ENCODE results near the gene DMKN.

Gene DMKN

DNA sequence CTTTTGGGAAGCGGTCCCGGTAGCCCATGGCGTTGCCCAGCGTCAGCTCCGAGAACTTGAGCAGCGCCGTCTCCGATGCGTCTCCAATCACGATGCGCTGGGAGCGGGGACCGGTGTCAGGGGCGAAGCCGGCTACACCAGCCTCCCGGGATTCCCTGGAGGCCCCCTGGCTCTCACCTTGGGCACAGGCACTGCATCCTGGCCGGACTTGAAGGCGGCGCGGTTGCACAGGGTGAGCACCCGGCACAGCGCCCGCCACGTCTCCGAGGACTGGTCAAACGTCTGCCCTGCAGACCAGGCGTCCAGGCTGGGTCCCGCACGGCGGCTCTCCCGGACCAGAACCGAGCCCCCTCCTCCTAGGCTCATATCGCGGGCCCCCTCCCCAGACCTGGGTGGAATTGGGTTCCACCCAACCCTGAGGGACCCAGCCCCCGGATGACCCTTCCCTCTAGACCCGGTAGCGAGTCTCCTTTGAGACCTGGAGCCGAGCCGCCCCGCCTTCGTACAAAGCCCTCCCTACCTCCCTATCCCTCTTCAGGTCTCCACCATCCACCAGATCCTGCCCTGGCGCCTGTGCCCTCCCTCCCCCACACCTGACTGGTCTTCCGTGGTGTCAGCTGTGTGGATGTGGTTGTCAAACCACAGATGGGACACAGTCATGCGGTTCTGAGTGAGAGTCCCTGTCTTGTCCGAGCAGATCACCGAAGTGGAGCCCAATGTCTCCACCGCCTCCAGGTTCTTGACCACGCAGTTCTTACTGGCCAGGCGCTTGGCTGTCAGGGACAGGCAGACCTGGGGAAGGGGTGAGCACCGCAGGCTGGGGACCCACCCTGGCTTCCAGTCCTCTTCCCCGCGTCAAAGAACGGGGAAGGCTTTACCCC is 45.2 kb upstream of the DMKN start:
- H3K36me3 ChIP-seq: no peaks in the 10 kb centered on the region
- no peaks in the 10 kb centered on the region for H3K9me3 ChIP-seq (replicated peaks in 1 of 11)
- H3K4me1 ChIP-seq: peaks cover 14 to 25% (median 19%) of the 10 kb centered on the region in 10 experiments
- H3K27ac ChIP-seq: no peak overlapping the region
- H3K4me3 ChIP-seq: peak overlapping the region in 3 of 10 experiments; percentile 31 to 58 (median 37); a peak in 4 of 20 replicates
- no peak for TF ChIP-seq Cebpa-rat (IDR thresholded peaks at IDR 0.05)
- H3K9ac ChIP-seq: no peak overlapping the region
- H4K20me1 ChIP-seq: peaks cover 0 to 22% (median 0%) of the 10 kb centered on the region in 11 experiments; a peak in 6 of 22 replicates
- peaks cover 0 to 6% (median 0%) of the 10 kb centered on the region in 11 experiments; a peak in 4 of 22 replicates for H3K27me3 ChIP-seq
- H3K4me2 ChIP-seq: peak overlapping the region; percentile 57 to 84 (median 78)

- no peak for TF ChIP-seq Cebpa-rat (IDR thresholded peaks at IDR 0.05)
- no peaks in the 10 kb centered on the region for H3K36me3 ChIP-seq
- peak overlapping the region in 8 of 10 experiments; percentile 21 to 58 (median 36); a peak in 9 of 20 replicates for H3K4me3 ChIP-seq
- H3K4me1 ChIP-seq: peaks cover 14 to 25% (median 19%) of the 10 kb centered on the region in 10 experiments
- no peak overlapping the region for H3K27ac ChIP-seq
- peak overlapping the region; percentile 57 to 84 (median 78) for H3K4me2 ChIP-seq
- H3K9me3 ChIP-seq (replicated peaks in 1 of 11): no peaks in the 10 kb centered on the region
- peaks cover 0 to 6% (median 0%) of the 10 kb centered on the region in 11 experiments; a peak in 4 of 22 replicates for H3K27me3 ChIP-seq
- no peak overlapping the region for H3K9ac ChIP-seq
- peaks cover 0 to 28% (median 0%) of the 10 kb centered on the region in 11 experiments; a peak in 6 of 22 replicates for H4K20me1 ChIP-seq
Observed at GRCh38 chr19:35557539-35558399, 44.3 kb upstream of the DMKN start.

GRCh38 chr19:35556846-35557538 is 43.5 kb upstream of the DMKN start:
- H3K9ac ChIP-seq: no peak overlapping the region
- H3K4me1 ChIP-seq: peaks cover 14 to 25% (median 19%) of the 10 kb centered on the region in 10 experiments
- peaks cover 0 to 6% (median 0%) of the 10 kb centered on the region in 11 experiments; a peak in 4 of 22 replicates for H3K27me3 ChIP-seq
- H3K36me3 ChIP-seq: no peaks in the 10 kb centered on the region
- H3K4me2 ChIP-seq: peak overlapping the region in 9 of 11 experiments; percentile 22 to 84 (median 66); a peak in 13 of 22 replicates
- no peak for TF ChIP-seq Cebpa-rat (IDR thresholded peaks at IDR 0.05)
- no peak overlapping the region for H3K4me3 ChIP-seq
- peaks cover 0 to 34% (median 0%) of the 10 kb centered on the region in 11 experiments; a peak in 6 of 22 replicates for H4K20me1 ChIP-seq
- no peaks in the 10 kb centered on the region for H3K9me3 ChIP-seq (replicated peaks in 1 of 11)
- no peak overlapping the region for H3K27ac ChIP-seq

GRCh38 chr19:35556025-35556590 is 42.7 kb upstream of the DMKN start:
- H3K9me3 ChIP-seq (replicated peaks in 1 of 11): no peaks in the 10 kb centered on the region
- peaks cover 14 to 25% (median 19%) of the 10 kb centered on the region in 10 experiments for H3K4me1 ChIP-seq
- no peak overlapping the region for H3K4me2 ChIP-seq
- H4K20me1 ChIP-seq: peaks cover 0 to 43% (median 0%) of the 10 kb centered on the region in 11 experiments; a peak in 7 of 22 replicates
- no peak for TF ChIP-seq Cebpa-rat (IDR thresholded peaks at IDR 0.05)
- no peak overlapping the region for H3K27ac ChIP-seq
- peaks cover 0 to 6% (median 0%) of the 10 kb centered on the region in 11 experiments; a peak in 4 of 22 replicates for H3K27me3 ChIP-seq
- H3K36me3 ChIP-seq: peaks cover 0 to 7% (median 0%) of the 10 kb centered on the region in 11 experiments; a peak in 3 of 22 replicates
- no peak overlapping the region for H3K4me3 ChIP-seq
- H3K9ac ChIP-seq: no peak overlapping the region

DNA sequence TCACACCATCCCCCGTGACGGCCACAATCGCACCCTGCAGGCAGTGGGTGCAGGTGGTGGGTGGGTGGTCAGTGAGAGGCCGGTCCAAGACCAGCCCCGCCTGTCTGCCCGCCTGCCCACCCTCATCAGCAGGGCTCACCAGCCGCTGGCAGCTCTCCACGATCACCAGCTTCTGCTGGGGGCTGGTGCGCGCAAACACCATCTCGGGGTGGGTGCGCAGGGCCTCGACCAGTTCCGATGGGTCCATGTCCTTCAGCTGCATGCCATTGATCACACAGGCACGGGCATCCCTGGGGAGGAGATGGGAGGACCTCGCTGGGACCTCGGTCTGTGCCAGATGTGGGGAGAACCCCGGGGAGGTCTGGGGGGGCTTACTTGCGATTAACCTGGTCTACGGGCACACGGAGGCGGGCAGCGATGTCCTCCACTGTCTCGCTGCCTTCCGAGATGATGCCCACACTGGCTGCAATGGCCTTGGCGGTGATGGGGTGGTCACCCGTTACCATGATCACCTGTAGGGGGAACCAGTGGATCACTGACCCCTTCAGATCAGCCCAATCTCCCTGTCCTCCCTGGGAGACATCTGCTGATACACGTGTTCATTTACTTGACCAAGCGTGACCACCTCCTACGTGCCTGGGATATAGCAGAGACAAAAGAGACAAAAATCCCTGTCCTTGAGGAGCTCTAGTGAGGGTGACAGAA is 42.0 kb upstream of the DMKN start:
- Histone ChIP-seq H3K4me1 (peaks cover 14 to 25% (median 19%) of the 10 kb centered on the region in 10 experiments), H3K4me2 (no peak overlapping the region), H3K27ac (no peak overlapping the region), H3K36me3 (peaks cover 0 to 13% (median 5%) of the 10 kb centered on the region in 11 experiments; a peak in 5 of 22 replicates), H4K20me1 (peaks cover 0 to 48% (median 4%) of the 10 kb centered on the region in 11 experiments; a peak in 7 of 22 replicates), H3K4me3 (no peak overlapping the region), H3K9ac (no peak overlapping the region), H3K9me3 (replicated peaks in 1 of 11) (no peaks in the 10 kb centered on the region), H3K27me3 (peaks cover 0 to 6% (median 0%) of the 10 kb centered on the region in 11 experiments; a peak in 2 of 22 replicates)
- no peak for TF ChIP-seq Cebpa-rat (IDR thresholded peaks at IDR 0.05)

DNA sequence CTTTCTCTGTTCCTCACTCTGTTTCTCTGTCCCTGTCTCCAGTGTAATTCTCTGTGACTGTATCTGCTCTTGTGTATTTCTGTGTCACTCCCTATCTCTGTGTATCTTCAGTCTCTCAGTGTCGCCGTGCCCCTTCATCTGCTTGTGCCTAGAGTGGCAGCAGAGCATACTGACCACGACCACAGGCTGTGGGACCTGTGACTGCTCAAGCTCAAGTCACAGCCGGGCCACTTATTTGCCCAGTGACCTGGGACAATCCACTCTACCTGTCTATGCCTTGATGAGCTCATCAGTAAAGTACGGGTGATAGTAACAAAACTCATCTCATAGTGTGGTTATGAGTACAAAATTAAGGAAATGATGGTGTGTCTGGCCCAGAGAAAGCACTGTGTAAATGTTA is 40.6 kb upstream of the DMKN start:
- H3K27ac ChIP-seq: no peak overlapping the region
- no peak for TF ChIP-seq Cebpa-rat (IDR thresholded peaks at IDR 0.05)
- no peak overlapping the region for H3K4me3 ChIP-seq
- H3K27me3 ChIP-seq: peaks cover 0 to 6% (median 0%) of the 10 kb centered on the region in 11 experiments; a peak in 2 of 22 replicates
- H3K4me1 ChIP-seq: peaks cover 9 to 22% (median 12%) of the 10 kb centered on the region in 10 experiments
- peaks cover 0 to 51% (median 14%) of the 10 kb centered on the region in 11 experiments; a peak in 14 of 22 replicates for H4K20me1 ChIP-seq
- H3K9ac ChIP-seq: no peak overlapping the region; a peak in 1 of 22 replicates
- H3K4me2 ChIP-seq: no peak overlapping the region
- H3K36me3 ChIP-seq: peaks cover 0 to 24% (median 14%) of the 10 kb centered on the region in 11 experiments; a peak in 7 of 22 replicates
- no peaks in the 10 kb centered on the region for H3K9me3 ChIP-seq (replicated peaks in 1 of 11)

- no peak for TF ChIP-seq Cebpa-rat (IDR thresholded peaks at IDR 0.05)
- no peak overlapping the region for H3K4me2 ChIP-seq
- H3K4me3 ChIP-seq: no peak overlapping the region
- no peaks in the 10 kb centered on the region for H3K9me3 ChIP-seq (replicated peaks in 1 of 11)
- H4K20me1 ChIP-seq: peaks cover 0 to 54% (median 12%) of the 10 kb centered on the region in 11 experiments; a peak in 13 of 22 replicates
- H3K4me1 ChIP-seq: peaks cover 4 to 16% (median 9%) of the 10 kb centered on the region in 10 experiments
- no peak overlapping the region for H3K27ac ChIP-seq
- H3K9ac ChIP-seq: no peak overlapping the region; a peak in 1 of 22 replicates
- H3K27me3 ChIP-seq: peaks cover 0 to 4% (median 0%) of the 10 kb centered on the region in 11 experiments; a peak in 2 of 22 replicates
- peaks cover 0 to 28% (median 14%) of the 10 kb centered on the region in 11 experiments; a peak in 11 of 22 replicates for H3K36me3 ChIP-seq
Observed at GRCh38 chr19:35553385-35554000, 40.0 kb upstream of the DMKN start.

Measured in BLaER1 treated with 17β-estradiol and CSF1 and Interleukin-3, amounts not matched to agents 10 nM and 100 nM (cell line).